Right renal cortex interstitium (tissue), 3 donors: ENCODE measurements around the gene LLGL1. TPM values are rescaled to one million over a fixed set of nuclear protein-coding genes. Genes with fewer than 3 reads are reported as not detected.

Experiments used
- DNase-seq, 3 donors: peaks; one replicate each; pipeline ENCODE4 v3.0.0-alpha.2; 2013; ENCODE audit warnings: low read depth in 3 of 3, low spot score in 2 of 3
- polyA plus RNA-seq, 3 donors: library from polyadenylated mRNA; unstranded; fragments of 120-200 nt; gene quantifications; one replicate each; pipeline ENCODE4 v1.2.1, GENCODE V29; 2013; ENCODE audit not compliant: insufficient read length in 3 of 3

LLGL1 gene
- 10 to 100 TPM; 23.9 to 27.4 (median 25.5) TPM for polyA plus RNA-seq

- DNase-seq: peak in 2 of 3 donors; percentile 90 to 91
Observed at GRCh38 chr17:18225121-18225641, at the start of gene LLGL1. LLGL1 (plus strand) TSS chr17:18225635; CDS start chr17:18225683, 48 bp downstream.

- no peak for DNase-seq
Observed at GRCh38 chr17:18176176-18176575, 49.3 kb upstream of the LLGL1 start.

- no peak for DNase-seq
Observed at GRCh38 chr17:18177133-18177532, 48.3 kb upstream of the LLGL1 start.

- no peak for DNase-seq
Observed at GRCh38 chr17:18177722-18178121, 47.7 kb upstream of the LLGL1 start.

GRCh38 chr17:18179196-18179595 is 46.2 kb upstream of the LLGL1 start:
- no peak for DNase-seq

- DNase-seq: no peak
Observed at GRCh38 chr17:18179804-18180203, 45.6 kb upstream of the LLGL1 start.

GRCh38 chr17:18181358-18181757 is 44.1 kb upstream of the LLGL1 start:
- no peak for DNase-seq

GRCh38 chr17:18182110-18182977 is 43.1 kb upstream of the LLGL1 start:
- DNase-seq: peak in 1 of 3 donors; percentile 19

- peak in 1 of 3 donors; percentile 59 for DNase-seq
Observed at GRCh38 chr17:18182978-18183333, 42.5 kb upstream of the LLGL1 start.

GRCh38 chr17:18183334-18184142 is 41.9 kb upstream of the LLGL1 start, which contains the start of gene ALKBH5:
ALKBH5 (plus strand) TSS chr17:18183828; CDS start chr17:18184244, 416 bp downstream.
- DNase-seq: peak; percentile 97 to 99 (median 98)

GRCh38 chr17:18184143-18185031 is 41.0 kb upstream of the LLGL1 start:
- DNase-seq: no peak

- DNase-seq: no peak
Observed at GRCh38 chr17:18185391-18185790, 40.0 kb upstream of the LLGL1 start.

- no peak for DNase-seq
Observed at GRCh38 chr17:18185832-18186626, 39.4 kb upstream of the LLGL1 start.

- no peak for DNase-seq
Observed at GRCh38 chr17:18186627-18186982, 38.8 kb upstream of the LLGL1 start.

- no peak for DNase-seq
Observed at GRCh38 chr17:18187226-18187625, 38.2 kb upstream of the LLGL1 start.

- no peak for DNase-seq
Observed at GRCh38 chr17:18187821-18188761, 37.3 kb upstream of the LLGL1 start.

- no peak for DNase-seq
Observed at GRCh38 chr17:18190628-18191235, 34.7 kb upstream of the LLGL1 start.

GRCh38 chr17:18191236-18191667 is 34.2 kb upstream of the LLGL1 start:
- DNase-seq: no peak
